HepG2 (cell line): ENCODE results near the gene TOR2A. TPM values are rescaled to one million over a fixed set of nuclear protein-coding genes. Genes with fewer than 3 reads are reported as not detected.

ENCODE experiments used
- ADNP ChIP-seq: sonication (generic); formaldehyde crosslinking; IDR thresholded peaks from 2 replicates; pipeline ENCODE4 v1.4.0; 2020; ENCODE audit warnings: missing genetic modification reagents
- ARID3A ChIP-seq: IDR thresholded peaks from 2 replicates; pipeline ENCODE4 v1.6.1; 2012; ENCODE audit warnings: low read depth, low read length, improper control_type of control experiment
- ELF3 ChIP-seq: IDR thresholded peaks from 2 replicates; pipeline ENCODE4 v1.6.1; 2016; ENCODE audit warnings: missing genetic modification reagents, missing compliant biosample characterization
- ERF ChIP-seq: IDR thresholded peaks from 2 replicates; pipeline ENCODE4 v1.6.1; 2018; ENCODE audit warnings: missing biosample characterization, missing genetic modification reagents
- NAIF1 ChIP-seq: sonication (generic); formaldehyde crosslinking; IDR thresholded peaks from 2 replicates; pipeline ENCODE4 v1.5.0; 2020; ENCODE audit warnings: mild to moderate bottlenecking, missing genetic modification reagents, borderline replicate concordance
- NFIC ChIP-seq: IDR thresholded peaks from 2 replicates; pipeline ENCODE4 v1.6.1; 2012; ENCODE audit warnings: mild to moderate bottlenecking, low read length, inconsistent platforms
- RNF219 ChIP-seq: sonication (generic); formaldehyde crosslinking; IDR thresholded peaks from 2 replicates; pipeline ENCODE4 v1.5.0; 2020; ENCODE audit warnings: mild to moderate bottlenecking, missing genetic modification reagents
- RXRA ChIP-seq: sonication (generic); formaldehyde crosslinking; IDR thresholded peaks from 2 replicates; pipeline ENCODE4 v1.5.1; 2020; ENCODE audit warnings: missing genetic modification reagents
- SCMH1 ChIP-seq: sonication (generic); formaldehyde crosslinking; IDR thresholded peaks from 2 replicates; pipeline ENCODE4 v1.9.0; 2021; ENCODE audit warnings: missing genetic modification reagents, mild to moderate bottlenecking, borderline replicate concordance
- SETDB1 ChIP-seq: sonication (generic); formaldehyde crosslinking; IDR thresholded peaks from 2 replicates; pipeline ENCODE4 v1.5.1; 2020; ENCODE audit warnings: missing genetic modification reagents, mild to moderate bottlenecking, borderline replicate concordance
- SOX6 ChIP-seq, 2 experiments: fragments of 450-650 bp in 1 of 2; sonication (generic) in 1 of 2; formaldehyde crosslinking in 1 of 2; IDR thresholded peaks; 2 replicates each; pipeline versions ENCODE4 v1.4.0 to v1.6.1; 2017 to 2020; ENCODE audit warnings: antibody characterized with exemption in 1 of 2, mild to moderate bottlenecking in 1 of 2, missing genetic modification reagents in 1 of 2
- TSC22D2 ChIP-seq: sonication (generic); formaldehyde crosslinking; IDR thresholded peaks from 2 replicates; pipeline ENCODE4 v1.5.1; 2020; ENCODE audit warnings: missing genetic modification reagents, mild to moderate bottlenecking, borderline replicate concordance
- ZBTB1 ChIP-seq: sonication (generic); formaldehyde crosslinking; IDR thresholded peaks from 2 replicates; pipeline ENCODE4 v1.4.0; 2020; ENCODE audit warnings: missing genetic modification reagents, borderline replicate concordance
- ZBTB42 ChIP-seq: sonication (generic); formaldehyde crosslinking; IDR thresholded peaks from 2 replicates; pipeline ENCODE4 v1.5.0; 2020; ENCODE audit warnings: mild to moderate bottlenecking, missing genetic modification reagents
- ZBTB7B ChIP-seq: sonication (generic); formaldehyde crosslinking; IDR thresholded peaks from 2 replicates; pipeline ENCODE4 v1.4.0; 2020; ENCODE audit warnings: missing genetic modification reagents
- ZEB1 ChIP-seq: IDR thresholded peaks from 2 replicates; pipeline ENCODE4 v1.6.1; 2012; ENCODE audit warnings: mild to moderate bottlenecking, low read depth, inconsistent platforms; ENCODE audit not compliant: insufficient replicate concordance
- ZFP82 ChIP-seq: sonication (generic); formaldehyde crosslinking; IDR thresholded peaks from 2 replicates; pipeline ENCODE4 v1.5.1; 2020; ENCODE audit warnings: mild to moderate bottlenecking, missing genetic modification reagents, borderline replicate concordance
- ZNF207 ChIP-seq: fragments of 450-650 bp; IDR thresholded peaks from 2 replicates; pipeline ENCODE4 v1.6.1; 2016; ENCODE audit warnings: antibody characterized with exemption, borderline replicate concordance
- ZNF530 ChIP-seq: sonication (generic); formaldehyde crosslinking; IDR thresholded peaks from 2 replicates; pipeline ENCODE4 v1.5.0; 2020; ENCODE audit warnings: low read depth, mild to moderate bottlenecking, missing genetic modification reagents
- ZNF557 ChIP-seq: sonication (generic); formaldehyde crosslinking; IDR thresholded peaks from 2 replicates; pipeline ENCODE4 v1.4.0; 2020; ENCODE audit warnings: missing genetic modification reagents
- ZNF615 ChIP-seq: sonication (generic); formaldehyde crosslinking; IDR thresholded peaks from 2 replicates; pipeline ENCODE4 v1.5.0; 2020; ENCODE audit warnings: mild to moderate bottlenecking, missing genetic modification reagents, borderline replicate concordance
- ZNF75D ChIP-seq: sonication (generic); formaldehyde crosslinking; IDR thresholded peaks from 2 replicates; pipeline ENCODE4 v1.8.1; 2023; ENCODE audit warnings: missing genetic modification reagents, mild to moderate bottlenecking, borderline replicate concordance
- ZNF773 ChIP-seq: sonication (generic); formaldehyde crosslinking; IDR thresholded peaks from 2 replicates; pipeline ENCODE4 v1.4.0; 2020; ENCODE audit warnings: missing genetic modification reagents, borderline replicate concordance
- polyA plus RNA-seq, 8 experiments: library from polyadenylated mRNA; depleted of rRNA in 3 of 8; stranded (reverse) in 7 of 8; unstranded in 1 of 8; fragments of >200 nt; fragmentation: Illumina TruSeq in 4 of 8; extraction: Trizol in 4 of 8; gene quantifications; 2 replicates each; pipeline versions ENCODE4 v1.2.1 to v1.2.3, GENCODE V29; 2011 to 2016; ENCODE audit warnings: low read depth in 4 of 8, missing spikeins in 1 of 8, mixed read lengths in 1 of 8; ENCODE audit not compliant: insufficient read depth in 1 of 8
- total RNA-seq, 5 experiments: library from RNA; depleted of rRNA; stranded (reverse); fragments of >200 nt; fragmentation: Illumina TruSeq; extraction: Trizol; gene quantifications; 2 replicates each; pipeline ENCODE4 v1.2.3, GENCODE V29; 2016; ENCODE audit warnings: low read depth in 1 of 5
- TF ChIP-seq, protein P1 (sequence below): sonication (generic); formaldehyde crosslinking; IDR thresholded peaks from 2 replicates; pipeline ENCODE4 v1.5.0; 2020; ENCODE audit warnings: missing genetic modification reagents
- TF ChIP-seq, protein P2 (sequence below): sonication (generic); formaldehyde crosslinking; IDR thresholded peaks from 2 replicates; pipeline ENCODE4 v1.4.0; 2020; ENCODE audit warnings: missing genetic modification reagents, borderline replicate concordance

Gene TOR2A
- total and polyA plus RNA-seq, 2 of the 13 experiments (the other 11 are each of a cell fraction or from before 2014, with no cell fraction given), result 3.5 to 7.2 TPM

- TF ChIP-seq SETDB1 (CRISPR knock-in tag) (no peak), ZNF615 (no peak), ARID3A (no peak), ZBTB42 (no peak), NFIC (no peak), ZNF557 (CRISPR knock-in tag) (no peak), SOX6 (IDR thresholded peaks at IDR 0.05) (no peak), SOX6 (CRISPR knock-in tag; IDR thresholded peaks at IDR 0.05) (no peak), ERF (CRISPR knock-in tag) (peak; percentile 50; the same call in 1 of the 2 replicates), ZFP82 (CRISPR knock-in tag) (no peak; the same call in 1 of the 2 replicates), RNF219 (CRISPR knock-in tag) (no peak), ELF3 (peak; percentile 57), RXRA (CRISPR knock-in tag) (no peak; the same call in 1 of the 2 replicates), ZNF773 (CRISPR knock-in tag) (no peak), ZBTB7B (CRISPR knock-in tag) (0 out of 2 replicates have a peak, but pooled peaks have one; percentile 32), TSC22D2 (CRISPR knock-in tag) (no peak), SCMH1 (CRISPR knock-in tag) (no peak), NAIF1 (CRISPR knock-in tag) (no peak), ZBTB1 (CRISPR knock-in tag) (no peak), ADNP (no peak), ZEB1 (no peak), ZNF530 (CRISPR knock-in tag) (no peak), ZNF75D (CRISPR knock-in tag) (no peak), ZNF207 (no peak)
- TF ChIP-seq, protein P1, sequence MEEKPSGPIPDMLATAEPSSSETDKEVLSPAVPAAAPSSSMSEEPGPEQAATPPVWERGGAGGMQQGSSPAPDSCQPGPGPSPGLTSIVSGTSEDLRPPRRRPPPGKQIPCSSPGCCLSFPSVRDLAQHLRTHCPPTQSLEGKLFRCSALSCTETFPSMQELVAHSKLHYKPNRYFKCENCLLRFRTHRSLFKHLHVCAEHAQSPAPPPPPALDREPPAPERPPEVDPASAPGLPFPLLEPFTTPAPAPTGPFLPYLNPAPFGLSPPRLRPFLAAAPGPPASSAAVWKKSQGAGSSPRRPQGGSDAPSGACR (CRISPR knock-in tag), result no peak; the same call in 1 of the 2 replicates
- TF ChIP-seq, protein P2, sequence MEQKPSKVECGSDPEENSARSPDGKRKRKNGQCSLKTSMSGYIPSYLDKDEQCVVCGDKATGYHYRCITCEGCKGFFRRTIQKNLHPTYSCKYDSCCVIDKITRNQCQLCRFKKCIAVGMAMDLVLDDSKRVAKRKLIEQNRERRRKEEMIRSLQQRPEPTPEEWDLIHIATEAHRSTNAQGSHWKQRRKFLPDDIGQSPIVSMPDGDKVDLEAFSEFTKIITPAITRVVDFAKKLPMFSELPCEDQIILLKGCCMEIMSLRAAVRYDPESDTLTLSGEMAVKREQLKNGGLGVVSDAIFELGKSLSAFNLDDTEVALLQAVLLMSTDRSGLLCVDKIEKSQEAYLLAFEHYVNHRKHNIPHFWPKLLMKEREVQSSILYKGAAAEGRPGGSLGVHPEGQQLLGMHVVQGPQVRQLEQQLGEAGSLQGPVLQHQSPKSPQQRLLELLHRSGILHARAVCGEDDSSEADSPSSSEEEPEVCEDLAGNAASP (CRISPR knock-in tag), result 0 out of 2 replicates have a peak, but pooled peaks have one; percentile 22
Observed at GRCh38 chr9:127734747-127735529, at the start of gene TOR2A (continued).
